Mesendoderm (in vitro differentiated cells): Measurements from ENCODE around the gene SORCS2.

Experiments
- DNase-seq: peaks from one replicate; pipeline ENCODE4 v3.0.0; 2013
- H2AK5ac ChIP-seq: 2 replicates; pipeline ENCODE4 v1.6.1; 2013; ENCODE audit warnings: low read length, inconsistent platforms
- H2BK120ac ChIP-seq: 2 replicates; pipeline ENCODE4 v1.6.1; 2013; ENCODE audit warnings: low read depth, mild to moderate bottlenecking, low read length, moderate library complexity, mixed read lengths
- H2BK15ac ChIP-seq: replicated peaks from 2 replicates; pipeline ENCODE4 v1.6.1; 2013; ENCODE audit warnings: low read depth, mild to moderate bottlenecking, moderate library complexity
- H2BK5ac ChIP-seq: 2 replicates; pipeline ENCODE4 v1.6.1; 2013; ENCODE audit warnings: low read length, inconsistent platforms
- H3K18ac ChIP-seq: 2 replicates; pipeline ENCODE4 v1.6.1; 2013; ENCODE audit warnings: mild to moderate bottlenecking, low read length, mixed read lengths
- H3K23ac ChIP-seq: one replicate; pipeline ENCODE4 v1.6.1; 2013; ENCODE audit warnings: low read length
- H3K27ac ChIP-seq: 2 replicates; pipeline ENCODE4 v1.5.1; 2013; ENCODE audit warnings: low read depth, mild to moderate bottlenecking, inconsistent platforms, low read length, moderate library complexity
- H3K27me3 ChIP-seq: 2 replicates; pipeline ENCODE4 v1.6.1; 2013; ENCODE audit warnings: low read length, control low read depth, mild to moderate bottlenecking, inconsistent platforms; ENCODE audit not compliant: insufficient read depth, poor library complexity
- H3K36me3 ChIP-seq: 2 replicates; pipeline ENCODE4 v1.6.1; 2013; ENCODE audit warnings: low read length, inconsistent platforms; ENCODE audit not compliant: control insufficient read depth, insufficient read depth
- H3K4ac ChIP-seq: one replicate; pipeline ENCODE4 v1.6.1; 2013; ENCODE audit warnings: low read depth, mild to moderate bottlenecking, low read length, moderate library complexity
- H3K4me1 ChIP-seq: 2 replicates; pipeline ENCODE4 v1.6.1; 2013; ENCODE audit warnings: low read depth, low read length, inconsistent platforms; ENCODE audit not compliant: control insufficient read depth
- H3K4me2 ChIP-seq: 2 replicates; pipeline ENCODE4 v1.6.1; 2013; ENCODE audit warnings: low read length
- H3K4me3 ChIP-seq: 2 replicates; pipeline ENCODE4 v1.5.1; 2013; ENCODE audit warnings: mild to moderate bottlenecking, low read length
- H3K56ac ChIP-seq: one replicate; pipeline ENCODE4 v1.6.1; 2013; ENCODE audit warnings: low read length
- H3K79me1 ChIP-seq: 2 replicates; pipeline ENCODE4 v1.6.1; 2013; ENCODE audit warnings: low read length, inconsistent platforms
- H3K79me2 ChIP-seq: 2 replicates; pipeline ENCODE4 v1.6.1; 2013; ENCODE audit warnings: mild to moderate bottlenecking, low read length; ENCODE audit not compliant: control insufficient read depth, insufficient read depth
- H3K9ac ChIP-seq: 2 replicates; pipeline ENCODE4 v1.6.1; 2013; ENCODE audit warnings: low read length, inconsistent platforms
- H4K5ac ChIP-seq: one replicate; pipeline ENCODE4 v1.6.1; 2013; ENCODE audit warnings: low read length
- H4K8ac ChIP-seq: one replicate; pipeline ENCODE4 v1.6.1; 2013; ENCODE audit warnings: low read depth, mild to moderate bottlenecking, control low read depth, low read length, moderate library complexity
- WGBS: extraction: QIAGEN DNeasy Blood & Tissue Kit; methylation state at CpG from one replicate; pipeline ENCODE4 v1.1.7; 2013; ENCODE audit warnings: low lambda C conversion rate, missing lambda C conversion rate; ENCODE audit not compliant: insufficient coverage; ENCODE audit errors: extremely low coverage; 5-methylcytosine and 5-hydroxymethylcytosine counted together

SORCS2 gene

DNA sequence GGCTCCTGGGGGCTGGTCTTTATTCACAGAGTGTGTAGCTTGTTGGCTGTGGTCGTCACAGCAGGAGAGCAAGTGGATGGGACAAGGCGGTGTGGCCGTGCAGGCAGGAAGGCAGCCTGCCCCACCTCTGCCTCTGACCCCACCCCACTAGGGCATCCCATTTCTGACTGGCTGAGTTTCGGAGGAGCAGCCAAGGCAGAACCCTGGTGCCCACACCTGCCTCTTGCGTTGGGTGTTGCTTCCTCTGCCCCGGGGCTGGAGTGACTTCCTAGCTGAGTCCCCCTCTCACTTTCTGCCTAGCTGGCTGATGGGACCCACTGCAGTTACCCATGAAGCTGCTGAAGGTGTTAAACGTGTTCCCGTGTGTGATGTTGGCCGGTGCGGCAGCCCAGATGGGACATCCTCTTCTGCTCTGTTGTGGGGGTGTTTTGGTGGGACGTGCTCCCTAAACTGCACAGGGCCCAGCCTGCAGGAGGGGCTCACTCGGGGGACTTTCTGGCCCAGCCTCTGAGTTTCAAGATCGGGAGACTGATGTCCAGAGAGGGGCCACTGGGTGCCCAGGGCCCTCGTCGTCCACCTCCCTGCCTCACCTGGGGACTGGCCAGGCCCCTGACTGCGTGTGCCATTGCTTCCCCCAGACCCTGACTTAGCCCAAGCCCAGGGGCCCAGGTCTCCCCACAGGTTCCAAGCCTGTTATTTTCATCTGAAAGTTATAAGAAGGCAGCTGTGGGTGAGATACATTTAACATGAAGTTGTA is 140.9 kb downstream of the SORCS2 start:
- H3K4me1 ChIP-seq, result no peaks in the 10 kb centered on the region
- no peak overlapping the region for H3K23ac ChIP-seq
- no peak overlapping the region for H2BK120ac ChIP-seq
- no peaks in the 10 kb centered on the region for H3K36me3 ChIP-seq
- no peak for DNase-seq
- no peak overlapping the region for H3K18ac ChIP-seq
- WGBS, result no CpG with 5 or more reads among the region's 16 CpGs
- no peak overlapping the region for H4K8ac ChIP-seq
- no peak overlapping the region for H3K9ac ChIP-seq
- no peak overlapping the region for H3K27ac ChIP-seq
- no peak overlapping the region for H4K5ac ChIP-seq
- no peaks in the 10 kb centered on the region for H3K79me2 ChIP-seq
- H2BK5ac ChIP-seq, result no peak overlapping the region
- no peak overlapping the region for H3K4me2 ChIP-seq
- no peak overlapping the region for H2AK5ac ChIP-seq
- H3K79me1 ChIP-seq, result no peaks in the 10 kb centered on the region
- no peak overlapping the region for H3K4me3 ChIP-seq
- H3K4ac ChIP-seq, result no peak overlapping the region
- H3K27me3 ChIP-seq, result no peaks in the 10 kb centered on the region
- H2BK15ac ChIP-seq, result no peak overlapping the region
- H3K56ac ChIP-seq, result no peak overlapping the region

DNA sequence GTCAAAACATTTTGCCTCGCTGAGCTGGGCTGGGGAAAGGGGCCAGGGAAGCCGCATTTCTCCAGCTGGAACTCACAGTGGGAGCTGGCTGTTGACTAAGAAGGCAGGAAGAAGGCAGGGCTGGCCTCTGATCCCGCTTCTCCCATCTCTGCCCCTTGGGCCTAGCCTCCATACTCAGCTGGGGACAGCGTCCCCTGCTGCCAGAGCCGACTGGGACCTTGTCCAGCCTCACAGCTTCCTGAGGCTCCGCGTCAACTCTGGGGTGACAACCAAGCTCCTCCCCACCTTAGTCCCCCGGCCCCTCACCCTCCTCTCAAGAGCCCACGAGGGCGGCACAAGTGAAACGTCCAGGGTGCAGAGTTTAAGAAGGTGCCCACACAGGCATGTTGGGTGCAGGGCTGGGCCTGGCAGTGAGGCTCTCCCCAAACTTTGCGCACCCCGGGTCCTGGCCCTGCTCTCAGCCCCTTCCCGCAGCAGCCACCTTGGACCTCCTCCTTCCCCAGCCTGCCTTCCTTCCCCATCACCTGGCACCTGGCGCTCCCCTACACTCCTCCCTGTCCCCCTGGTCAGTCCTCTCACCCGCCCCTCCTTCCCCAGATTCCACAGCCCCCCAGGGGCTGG is 141.6 kb downstream of the SORCS2 start:
- Histone ChIP-seq H3K4me2 (no peak overlapping the region), H3K27me3 (no peaks in the 10 kb centered on the region), H3K4ac (no peak overlapping the region), H3K79me1 (no peaks in the 10 kb centered on the region), H3K4me1 (no peaks in the 10 kb centered on the region), H3K27ac (no peak overlapping the region), H2BK120ac (no peak overlapping the region), H2BK15ac (no peak overlapping the region), H3K18ac (no peak overlapping the region), H3K9ac (no peak overlapping the region), H4K8ac (no peak overlapping the region), H4K5ac (no peak overlapping the region), H3K79me2 (no peaks in the 10 kb centered on the region), H3K36me3 (no peaks in the 10 kb centered on the region), H3K56ac (no peak overlapping the region), H3K4me3 (no peak overlapping the region), H3K23ac (no peak overlapping the region), H2AK5ac (no peak overlapping the region), H2BK5ac (no peak overlapping the region)
- WGBS, result no CpG with 5 or more reads among the region's 16 CpGs
- DNase-seq, result no peak

DNA sequence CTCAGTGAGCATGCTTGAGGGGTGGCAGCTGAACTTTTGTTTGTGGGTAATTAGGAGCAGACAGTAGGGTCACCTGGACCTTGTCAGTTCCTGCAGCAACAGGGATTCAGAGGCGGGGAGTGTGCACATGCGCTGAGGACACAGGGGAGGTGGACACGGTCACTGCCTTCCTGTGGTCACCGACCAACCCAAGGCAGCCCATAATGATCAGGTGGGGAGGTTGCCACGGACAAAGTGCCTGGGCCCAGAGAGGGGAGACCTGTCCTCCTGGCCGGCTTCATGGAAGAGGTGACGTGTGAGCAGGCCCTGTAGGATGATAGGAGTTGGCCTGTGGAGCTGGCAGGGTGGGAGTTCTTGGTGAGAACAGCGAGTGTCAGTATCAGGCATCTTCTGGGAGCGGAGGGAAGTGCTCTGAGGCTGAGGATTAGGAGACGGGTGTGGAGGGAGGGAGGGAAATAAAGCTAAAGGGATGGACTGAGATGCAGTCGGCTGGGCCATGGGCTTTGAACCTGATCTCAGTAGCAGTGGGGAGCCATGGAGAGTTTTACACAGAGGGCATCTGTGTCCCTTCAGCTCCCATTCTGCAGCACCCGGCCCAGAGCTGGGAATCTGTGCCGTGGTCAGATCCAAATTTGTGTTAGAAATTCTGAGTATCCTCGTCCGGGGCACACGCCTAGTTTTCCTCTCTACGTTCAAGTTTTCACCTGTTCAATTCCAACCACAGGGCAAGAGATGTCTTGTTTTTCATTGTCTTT is 142.4 kb downstream of the SORCS2 start:
- Histone ChIP-seq H3K23ac (no peak overlapping the region), H2AK5ac (no peak overlapping the region), H3K9ac (no peak overlapping the region), H3K79me1 (no peaks in the 10 kb centered on the region), H3K4ac (no peak overlapping the region), H2BK15ac (no peak overlapping the region), H3K4me3 (no peak overlapping the region), H2BK120ac (no peak overlapping the region), H3K36me3 (no peaks in the 10 kb centered on the region), H2BK5ac (no peak overlapping the region), H3K18ac (no peak overlapping the region), H4K8ac (no peak overlapping the region), H3K79me2 (no peaks in the 10 kb centered on the region), H3K27ac (no peak overlapping the region), H3K4me2 (no peak overlapping the region), H3K56ac (peak overlapping the region; percentile 7), H4K5ac (no peak overlapping the region), H3K4me1 (no peaks in the 10 kb centered on the region), H3K27me3 (no peaks in the 10 kb centered on the region)
- no CpG with 5 or more reads among the region's 17 CpGs for WGBS
- DNase-seq, result no peak

DNA sequence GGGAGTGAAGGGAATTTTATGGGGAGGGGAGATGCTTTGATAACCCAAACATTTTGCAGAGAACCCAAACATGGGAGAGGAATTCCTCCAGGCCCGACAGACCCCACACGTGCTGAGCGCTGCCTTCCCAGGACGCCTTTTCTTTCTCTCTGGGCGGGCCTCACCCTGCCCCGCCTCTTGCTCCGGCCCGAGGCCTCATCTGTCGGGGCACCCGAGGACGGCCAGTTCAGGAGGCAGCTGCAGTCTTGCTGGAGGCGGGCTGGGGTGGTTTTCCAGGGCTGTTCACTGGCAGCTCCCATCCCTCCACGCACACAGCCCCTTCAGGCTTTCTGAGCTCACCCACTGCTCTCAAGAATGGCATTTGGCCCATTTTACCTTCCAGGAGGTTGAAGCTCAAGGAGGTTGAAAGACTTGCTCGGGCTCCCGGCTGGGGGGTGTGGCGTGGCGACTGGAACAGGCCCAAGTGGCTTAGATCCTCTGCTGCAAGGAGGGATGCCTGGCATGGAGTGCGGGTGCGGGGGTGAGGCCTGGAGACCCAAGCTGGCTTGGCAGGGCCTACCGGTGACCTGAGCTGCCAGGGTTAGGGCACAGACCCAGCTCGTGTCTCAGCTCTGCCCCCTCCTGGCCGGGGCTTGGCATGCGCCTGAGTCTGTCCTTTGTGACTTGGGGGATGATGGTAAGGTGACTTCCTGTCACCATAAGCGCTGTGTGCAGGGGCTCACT is 143.2 kb downstream of the SORCS2 start:
- no peak overlapping the region for H2AK5ac ChIP-seq
- H3K27ac ChIP-seq, result no peak overlapping the region
- H3K4ac ChIP-seq, result no peak overlapping the region
- no peak overlapping the region for H3K4me2 ChIP-seq
- H3K36me3 ChIP-seq, result no peaks in the 10 kb centered on the region
- no peaks in the 10 kb centered on the region for H3K79me2 ChIP-seq
- no peak overlapping the region for H2BK15ac ChIP-seq
- no peak overlapping the region for H3K23ac ChIP-seq
- no peak overlapping the region for H4K8ac ChIP-seq
- no peaks in the 10 kb centered on the region for H3K4me1 ChIP-seq
- WGBS, result no CpG with 5 or more reads among the region's 24 CpGs
- no peak overlapping the region for H3K9ac ChIP-seq
- H3K4me3 ChIP-seq, result no peak overlapping the region
- no peaks in the 10 kb centered on the region for H3K27me3 ChIP-seq
- H4K5ac ChIP-seq, result no peak overlapping the region
- no peak overlapping the region for H2BK5ac ChIP-seq
- peak overlapping the region; percentile 50 for H3K56ac ChIP-seq
- H2BK120ac ChIP-seq, result no peak overlapping the region
- no peak overlapping the region for H3K18ac ChIP-seq
- DNase-seq, result peak; percentile 85
- no peaks in the 10 kb centered on the region for H3K79me1 ChIP-seq

DNA sequence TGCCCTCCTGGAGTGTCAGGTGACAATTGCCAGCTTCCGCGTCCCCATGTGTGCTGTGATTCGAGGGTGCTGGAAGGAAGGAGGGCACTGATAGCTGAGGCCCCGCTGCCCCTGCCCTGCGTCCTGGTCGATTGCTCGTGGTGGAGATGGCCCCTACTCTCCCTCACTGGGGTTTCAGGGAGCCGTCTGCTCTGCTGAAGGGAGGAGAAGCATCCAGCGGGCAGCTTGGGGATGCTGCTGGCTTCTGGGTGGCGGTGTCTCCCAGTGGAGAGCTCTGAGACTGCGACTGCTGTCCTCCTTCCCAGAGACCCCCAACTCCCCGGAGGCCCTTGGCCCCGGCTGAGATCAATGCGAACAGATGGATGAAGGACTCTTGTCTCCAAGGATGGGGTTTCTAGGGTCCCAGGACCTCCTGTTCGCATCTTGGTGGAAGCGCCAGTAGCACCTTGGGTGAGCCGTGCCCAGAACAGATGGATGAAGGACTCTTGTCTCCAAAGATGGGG is 143.8 kb downstream of the SORCS2 start:
- H3K27ac ChIP-seq, result no peak overlapping the region
- no peak for DNase-seq
- no peak overlapping the region for H3K4me3 ChIP-seq
- H3K79me1 ChIP-seq, result no peaks in the 10 kb centered on the region
- no peak overlapping the region for H3K9ac ChIP-seq
- no peak overlapping the region for H2BK5ac ChIP-seq
- H2AK5ac ChIP-seq, result no peak overlapping the region
- H3K4ac ChIP-seq, result no peak overlapping the region
- H3K18ac ChIP-seq, result no peak overlapping the region
- no peaks in the 10 kb centered on the region for H3K4me1 ChIP-seq
- no peaks in the 10 kb centered on the region for H3K27me3 ChIP-seq
- H3K79me2 ChIP-seq, result no peaks in the 10 kb centered on the region
- no peak overlapping the region for H4K8ac ChIP-seq
- no peak overlapping the region for H3K23ac ChIP-seq
- WGBS, result no CpG with 5 or more reads among the region's 17 CpGs
- H4K5ac ChIP-seq, result no peak overlapping the region
- no peak overlapping the region for H2BK120ac ChIP-seq
- H3K4me2 ChIP-seq, result no peak overlapping the region
- H3K36me3 ChIP-seq, result no peaks in the 10 kb centered on the region
- H3K56ac ChIP-seq, result peak overlapping the region; percentile 50
- no peak overlapping the region for H2BK15ac ChIP-seq
